HepG2 (cell line): ENCODE measurements around the gene MAN1A1. TPM values are rescaled to one million over a fixed set of nuclear protein-coding genes. Genes with fewer than 3 reads are reported as not detected.
A peak's percentile ranks its signal among the peaks of the same experiment; 100 is the strongest.

Experiments
- AHDC1 ChIP-seq: sonication (generic); formaldehyde crosslinking; IDR thresholded peaks from 2 replicates; pipeline ENCODE4 v1.5.1; 2020; ENCODE audit warnings: mild to moderate bottlenecking, missing genetic modification reagents, borderline replicate concordance
- ATF5 ChIP-seq: sonication (generic); formaldehyde crosslinking; IDR thresholded peaks from 2 replicates; pipeline ENCODE4 v1.4.0; 2020; ENCODE audit warnings: mild to moderate bottlenecking, low read depth, missing genetic modification reagents
- CREM ChIP-seq, 2 experiments: sonication (generic) in 1 of 2; formaldehyde crosslinking in 1 of 2; IDR thresholded peaks; 2 replicates each; pipeline versions ENCODE4 v1.4.0 to v1.6.1; 2016 to 2020; ENCODE audit warnings: antibody characterized with exemption in 1 of 2, mild to moderate bottlenecking in 1 of 2, missing genetic modification reagents in 1 of 2
- FLYWCH1 ChIP-seq: sonication (generic); formaldehyde crosslinking; IDR thresholded peaks from 2 replicates; pipeline ENCODE4 v1.8.1; 2023; ENCODE audit warnings: mild to moderate bottlenecking, missing genetic modification reagents
- FOXM1 ChIP-seq: sonication (generic); formaldehyde crosslinking; IDR thresholded peaks from 2 replicates; pipeline ENCODE4 v1.5.0; 2020; ENCODE audit warnings: missing genetic modification reagents
- IKZF4 ChIP-seq: sonication (generic); formaldehyde crosslinking; IDR thresholded peaks from 2 replicates; pipeline ENCODE4 v1.5.1; 2020; ENCODE audit warnings: borderline replicate concordance, mild to moderate bottlenecking, low read depth, missing genetic modification reagents; ENCODE audit errors: not compliant biosample characterization
- KLF11 ChIP-seq: IDR thresholded peaks from 2 replicates; pipeline ENCODE4 v1.6.1; 2016; ENCODE audit warnings: missing compliant biosample characterization
- LBX2 ChIP-seq: sonication (generic); formaldehyde crosslinking; IDR thresholded peaks from 2 replicates; pipeline ENCODE4 v1.5.0; 2020; ENCODE audit warnings: missing genetic modification reagents, mild to moderate bottlenecking, borderline replicate concordance
- SP5 ChIP-seq: IDR thresholded peaks from 2 replicates; pipeline ENCODE4 v1.6.1; 2016; ENCODE audit warnings: low read depth, borderline replicate concordance
- TEF ChIP-seq: sonication (generic); formaldehyde crosslinking; IDR thresholded peaks from 2 replicates; pipeline ENCODE4 v1.5.0; 2020; ENCODE audit warnings: missing genetic modification reagents
- ZBTB33 ChIP-seq: sonication (generic); formaldehyde crosslinking; IDR thresholded peaks from 2 replicates; pipeline ENCODE4 v1.4.0; 2020; ENCODE audit warnings: missing genetic modification reagents
- ZFX ChIP-seq: sonication (generic); formaldehyde crosslinking; IDR thresholded peaks from 2 replicates; pipeline ENCODE4 v1.4.0; 2020; ENCODE audit warnings: mild to moderate bottlenecking, low read depth, missing genetic modification reagents, moderate library complexity
- ZNF574 ChIP-seq: sonication (generic); formaldehyde crosslinking; IDR thresholded peaks from 2 replicates; pipeline ENCODE4 v1.4.0; 2020; ENCODE audit warnings: missing genetic modification reagents
- ZNF766 ChIP-seq: sonication (generic); formaldehyde crosslinking; IDR thresholded peaks from 2 replicates; pipeline ENCODE4 v1.5.0; 2020; ENCODE audit warnings: missing genetic modification reagents, borderline replicate concordance
- ZNF777 ChIP-seq: sonication (generic); formaldehyde crosslinking; IDR thresholded peaks from 2 replicates; pipeline ENCODE4 v1.4.0; 2020; ENCODE audit warnings: missing genetic modification reagents
- polyA plus RNA-seq, 8 experiments: library from polyadenylated mRNA; depleted of rRNA in 3 of 8; stranded (reverse) in 7 of 8; unstranded in 1 of 8; fragments of >200 nt; fragmentation: Illumina TruSeq in 4 of 8; extraction: Trizol in 4 of 8; gene quantifications; 2 replicates each; pipeline versions ENCODE4 v1.2.1 to v1.2.3, GENCODE V29; 2011 to 2016; ENCODE audit warnings: low read depth in 4 of 8, missing spikeins in 1 of 8, mixed read lengths in 1 of 8; ENCODE audit not compliant: insufficient read depth in 1 of 8
- total RNA-seq, 5 experiments: library from RNA; depleted of rRNA; stranded (reverse); fragments of >200 nt; fragmentation: Illumina TruSeq; extraction: Trizol; gene quantifications; 2 replicates each; pipeline ENCODE4 v1.2.3, GENCODE V29; 2016; ENCODE audit warnings: low read depth in 1 of 5

The MAN1A1 gene
- total and polyA plus RNA-seq, 2 of the 13 experiments (the other 11 are each of a cell fraction or from before 2014, with no cell fraction given) = 156 to 236 TPM

- 0 out of 2 replicates have a peak, but pooled peaks have one; percentile 5 for TF ChIP-seq ZBTB33 (CRISPR knock-in tag)
- peak; percentile 92 for TF ChIP-seq CREM (IDR thresholded peaks at IDR 0.05)
- TF ChIP-seq CREM (CRISPR knock-in tag; IDR thresholded peaks at IDR 0.05) = no peak
- TF ChIP-seq IKZF4 (CRISPR knock-in tag) = no peak
- no peak for TF ChIP-seq FLYWCH1 (CRISPR knock-in tag)
- 0 out of 2 replicates have a peak, but pooled peaks have one; percentile 7 for TF ChIP-seq ZNF574
- TF ChIP-seq FOXM1 (CRISPR knock-in tag) = no peak
- TF ChIP-seq LBX2 (CRISPR knock-in tag) = 0 out of 2 replicates have a peak, but pooled peaks have one; percentile 75
- TF ChIP-seq ATF5 (CRISPR knock-in tag) = no peak
- TF ChIP-seq ZNF777 (CRISPR knock-in tag) = no peak
- peak; percentile 19; the same call in 1 of the 2 replicates for TF ChIP-seq ZFX
- peak; percentile 91; the same call in 1 of the 2 replicates for TF ChIP-seq AHDC1 (CRISPR knock-in tag)
- TF ChIP-seq ZNF766 (CRISPR knock-in tag) = 0 out of 2 replicates have a peak, but pooled peaks have one; percentile 9
- peak; percentile 60 for TF ChIP-seq SP5
- TF ChIP-seq TEF (CRISPR knock-in tag) = peak; percentile 87
- peak; percentile 67; the same call in 1 of the 2 replicates for TF ChIP-seq KLF11 (CRISPR knock-in tag)
Measured at GRCh38 chr6:119347466-119348095, 2.0 kb downstream of the MAN1A1 start (continued).
